ENCODE data around the gene F12.

F12 gene

DNA sequence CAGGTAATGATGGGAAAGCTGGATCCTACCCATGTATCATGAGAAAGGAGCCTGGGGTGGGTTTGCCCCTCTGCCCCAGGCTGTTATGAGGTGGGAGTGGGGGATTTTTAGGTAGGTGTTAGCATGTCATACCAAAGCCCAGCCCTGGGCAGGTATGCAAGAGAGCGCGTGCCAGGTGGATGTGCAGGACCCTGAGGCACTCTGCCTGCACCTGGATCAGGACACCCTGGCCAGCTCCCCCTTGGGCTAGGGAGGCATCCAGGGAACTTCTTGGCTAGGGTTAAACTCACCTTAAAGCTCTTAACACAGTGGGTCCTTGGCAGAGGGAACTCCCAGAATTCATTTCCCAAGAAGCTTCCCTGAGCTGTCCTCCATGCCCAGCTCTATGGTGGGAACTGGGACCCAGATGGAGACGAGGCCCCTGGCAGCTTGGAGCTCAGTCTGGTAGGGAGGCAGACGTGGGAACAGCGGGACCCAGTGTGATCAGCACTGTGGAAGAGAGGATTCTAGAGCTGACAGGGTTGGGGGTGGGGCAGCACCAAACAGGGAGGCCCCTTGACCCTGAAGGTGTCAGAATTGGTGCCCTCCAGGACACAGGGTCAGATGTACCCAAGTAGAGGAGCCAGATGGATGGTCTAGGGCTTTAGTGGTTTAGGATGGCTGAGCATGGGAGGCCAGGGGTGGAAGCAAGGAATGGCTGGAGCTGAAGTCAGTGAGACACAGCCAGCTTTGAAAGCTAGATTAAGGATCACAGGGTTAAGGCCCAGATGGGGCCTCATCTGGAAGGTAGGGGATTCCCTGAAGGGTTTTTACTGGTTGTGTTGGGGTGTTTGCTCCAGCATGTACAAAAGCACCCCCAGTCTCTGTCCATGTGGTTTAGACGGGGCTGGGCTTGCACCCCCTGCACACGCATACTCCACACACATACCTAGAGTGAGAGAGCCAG, 35.0 kb upstream of the F12 start:
- TF ChIP-seq, protein P1, sequence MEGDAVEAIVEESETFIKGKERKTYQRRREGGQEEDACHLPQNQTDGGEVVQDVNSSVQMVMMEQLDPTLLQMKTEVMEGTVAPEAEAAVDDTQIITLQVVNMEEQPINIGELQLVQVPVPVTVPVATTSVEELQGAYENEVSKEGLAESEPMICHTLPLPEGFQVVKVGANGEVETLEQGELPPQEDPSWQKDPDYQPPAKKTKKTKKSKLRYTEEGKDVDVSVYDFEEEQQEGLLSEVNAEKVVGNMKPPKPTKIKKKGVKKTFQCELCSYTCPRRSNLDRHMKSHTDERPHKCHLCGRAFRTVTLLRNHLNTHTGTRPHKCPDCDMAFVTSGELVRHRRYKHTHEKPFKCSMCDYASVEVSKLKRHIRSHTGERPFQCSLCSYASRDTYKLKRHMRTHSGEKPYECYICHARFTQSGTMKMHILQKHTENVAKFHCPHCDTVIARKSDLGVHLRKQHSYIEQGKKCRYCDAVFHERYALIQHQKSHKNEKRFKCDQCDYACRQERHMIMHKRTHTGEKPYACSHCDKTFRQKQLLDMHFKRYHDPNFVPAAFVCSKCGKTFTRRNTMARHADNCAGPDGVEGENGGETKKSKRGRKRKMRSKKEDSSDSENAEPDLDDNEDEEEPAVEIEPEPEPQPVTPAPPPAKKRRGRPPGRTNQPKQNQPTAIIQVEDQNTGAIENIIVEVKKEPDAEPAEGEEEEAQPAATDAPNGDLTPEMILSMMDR (IDR thresholded peaks at IDR 0.05) = no peak

- TF ChIP-seq, protein P1 (IDR thresholded peaks at IDR 0.05) = no peak
Measured at GRCh38 chr5:177443144-177443983, 34.0 kb upstream of the F12 start.

DNA sequence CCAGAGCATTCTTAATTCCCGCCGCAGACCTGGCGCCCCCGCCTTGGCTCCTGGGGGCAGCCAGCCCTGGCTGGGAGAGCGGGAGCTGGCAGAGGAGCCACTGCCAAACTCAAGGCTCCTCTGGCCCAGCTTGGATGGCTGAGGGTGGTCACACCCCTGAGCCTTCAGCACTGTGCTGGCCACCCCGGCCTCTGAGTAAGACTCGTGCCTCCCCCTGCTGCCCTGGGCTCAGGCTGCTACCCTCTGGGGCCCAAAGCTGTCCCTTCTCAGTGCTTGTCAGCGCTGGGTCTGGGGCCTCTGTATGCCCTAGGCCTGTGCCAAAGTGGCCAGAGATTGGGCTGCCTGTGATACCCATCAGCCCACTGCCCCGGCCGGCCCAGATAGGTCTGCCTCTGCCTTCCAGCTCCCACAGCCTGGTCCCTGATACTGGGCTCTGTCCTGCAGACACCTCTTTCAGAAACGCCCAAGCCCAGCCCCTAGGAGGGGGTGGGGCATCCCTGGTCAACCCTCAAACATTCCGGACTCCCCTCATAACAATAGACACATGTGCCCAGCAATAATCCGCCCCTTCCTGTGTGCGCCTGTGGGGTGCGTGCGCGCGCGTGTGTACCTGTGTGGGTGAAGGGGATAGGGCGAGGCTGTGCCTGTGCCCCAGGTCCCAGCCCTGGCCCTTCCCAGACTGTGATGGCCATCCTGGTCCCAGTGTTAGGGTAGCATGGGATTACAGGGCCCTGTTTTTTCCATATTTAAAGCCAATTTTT, 32.9 kb upstream of the F12 start:
- TF ChIP-seq, protein P1 (IDR thresholded peaks at IDR 0.05) = no peak

GRCh38 chr5:177440990-177441780, 31.8 kb upstream of the F12 start:
- TF ChIP-seq, protein P1 (IDR thresholded peaks at IDR 0.05) = no peak

GRCh38 chr5:177440211-177440989, 31.0 kb upstream of the F12 start:
- TF ChIP-seq, protein P1 (IDR thresholded peaks at IDR 0.05) = no peak

DNA sequence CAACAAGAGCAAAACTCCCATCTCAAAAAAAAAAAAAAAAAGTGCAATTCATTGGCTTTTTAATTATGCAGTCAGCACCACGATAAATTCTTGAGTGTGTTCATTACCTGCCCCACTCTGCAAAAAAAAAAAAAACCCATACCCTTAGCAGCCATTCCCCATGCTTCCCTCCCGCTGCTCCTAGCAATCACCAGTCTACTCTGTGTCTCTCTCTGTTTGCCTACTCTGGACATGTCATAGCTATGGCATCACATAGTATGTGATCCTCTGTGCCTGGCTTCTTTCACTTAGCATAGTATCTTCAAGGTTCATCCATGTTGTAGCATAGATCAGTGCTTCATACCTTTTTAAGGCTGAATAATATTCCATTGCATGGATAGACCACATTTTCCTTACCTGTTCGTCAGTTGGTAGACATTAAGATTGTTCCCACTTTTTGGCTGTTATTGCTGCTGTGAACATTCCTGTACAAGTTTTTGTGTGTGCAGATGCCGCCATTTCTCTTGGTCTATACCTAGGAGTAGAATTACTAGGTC, 30.2 kb upstream of the F12 start:
- TF ChIP-seq, protein P1 (IDR thresholded peaks at IDR 0.05) = no peak

Data from LNCAP (cell line).